WTC11 (cell line): Measurements from ENCODE around the gene GIMAP8. TPM values are rescaled to one million over a fixed set of nuclear protein-coding genes. Genes with fewer than 3 reads are reported as not detected.

Source experiments
- ATAC-seq: fragments of 200-7000 bp; cut with Tn5 transposase; 2 replicates; pipeline ENCODE4 v1.10.0; 2021; ENCODE audit warnings: mild to moderate bottlenecking, moderate library complexity
- CTCF ChIA-PET: fragments of 300-600 bp; sonication (Branson Sonifier 250); formaldehyde crosslinking; loops from one replicate; lab custom pipeline; 2021; ENCODE audit warnings: antibody characterized with exemption; lab: Charles Lee
- POLR2A ChIA-PET: fragments of 350-600 bp; sonication (Branson Sonifier 250); formaldehyde crosslinking; loops from one replicate; lab custom pipeline; 2021; ENCODE audit warnings: antibody characterized with exemption; lab: Charles Lee
- DNase-seq: peaks from one replicate; pipeline ENCODE4 v3.0.0; 2021; ENCODE audit warnings: low spot score
- H3K27ac Mint-ChIP-seq: 2 replicates; pipeline ENCODE4 v1.8.0; 2021; ENCODE audit warnings: mixed read lengths
- H3K27me3 Mint-ChIP-seq: 2 replicates; pipeline ENCODE4 v1.8.0; 2021; ENCODE audit warnings: low read depth, mild to moderate bottlenecking, moderate library complexity, mixed read lengths
- H3K36me3 Mint-ChIP-seq: 2 replicates; pipeline ENCODE4 v1.8.0; 2021; ENCODE audit warnings: mixed read lengths
- H3K4me1 Mint-ChIP-seq: 2 replicates; pipeline ENCODE4 v1.8.0; 2022; ENCODE audit warnings: mixed read lengths
- H3K4me3 Mint-ChIP-seq: 2 replicates; pipeline ENCODE4 v1.8.0; 2021; ENCODE audit warnings: mild to moderate bottlenecking, moderate library complexity, mixed read lengths
- H3K9me3 Mint-ChIP-seq: 2 replicates; pipeline ENCODE4 v1.8.0; 2021; ENCODE audit warnings: mixed read lengths
- ATF1 ChIP-seq: sonication (generic); formaldehyde crosslinking; IDR thresholded peaks from 2 replicates; pipeline ENCODE4 v1.8.1; 2023; ENCODE audit warnings: mild to moderate bottlenecking, moderate library complexity, missing genetic modification reagents
- ATF3 ChIP-seq: sonication (generic); formaldehyde crosslinking; conservative IDR thresholded peaks from 2 replicates; pipeline ENCODE4 v1.8.1; 2022; ENCODE audit warnings: mild to moderate bottlenecking, missing genetic modification reagents
- CREB1 ChIP-seq: sonication (generic); formaldehyde crosslinking; IDR thresholded peaks from 2 replicates; pipeline ENCODE4 v1.8.0; 2023; ENCODE audit warnings: mild to moderate bottlenecking, missing genetic modification reagents
- CREM ChIP-seq: sonication (generic); formaldehyde crosslinking; IDR thresholded peaks from 2 replicates; pipeline ENCODE4 v1.8.1; 2022; ENCODE audit warnings: mild to moderate bottlenecking, missing genetic modification reagents, moderate library complexity
- E2F5 ChIP-seq: sonication (generic); formaldehyde crosslinking; IDR thresholded peaks from 2 replicates; pipeline ENCODE4 v1.8.1; 2022; ENCODE audit warnings: mild to moderate bottlenecking, moderate library complexity, missing genetic modification reagents
- EMX1 ChIP-seq: fragments of 250-450 bp; sonication (Bioruptor Pico); IDR thresholded peaks from 2 replicates; pipeline ENCODE4 v1.8.0; 2021; ENCODE audit warnings: mild to moderate bottlenecking
- ETV6 ChIP-seq: sonication (generic); formaldehyde crosslinking; IDR thresholded peaks from 2 replicates; pipeline ENCODE4 v1.8.1; 2022; ENCODE audit warnings: mild to moderate bottlenecking, missing genetic modification reagents
- FOXP1 ChIP-seq: sonication (generic); formaldehyde crosslinking; IDR thresholded peaks from 2 replicates; pipeline ENCODE4 v1.8.0; 2022; ENCODE audit warnings: missing genetic modification reagents, mild to moderate bottlenecking, moderate library complexity, borderline replicate concordance
- MLX ChIP-seq: sonication (generic); formaldehyde crosslinking; IDR thresholded peaks from 2 replicates; pipeline ENCODE4 v1.8.1; 2023; ENCODE audit warnings: mild to moderate bottlenecking, missing genetic modification reagents, moderate library complexity
- MXD4 ChIP-seq: fragments of 250-450 bp; sonication (Bioruptor Pico); IDR thresholded peaks from 2 replicates; pipeline ENCODE4 v1.8.0; 2021; ENCODE audit warnings: mild to moderate bottlenecking, moderate library complexity, borderline replicate concordance
- STAT6 ChIP-seq: sonication (generic); formaldehyde crosslinking; conservative IDR thresholded peaks from 2 replicates; pipeline ENCODE4 v1.8.1; 2023; ENCODE audit warnings: mild to moderate bottlenecking, low read depth, missing genetic modification reagents, moderate library complexity
- ZNF232 ChIP-seq: sonication (generic); formaldehyde crosslinking; IDR thresholded peaks from 2 replicates; pipeline ENCODE4 v1.8.0; 2022; ENCODE audit warnings: mild to moderate bottlenecking, missing genetic modification reagents
- ZNF317 ChIP-seq: sonication (generic); formaldehyde crosslinking; IDR thresholded peaks from 2 replicates; pipeline ENCODE4 v1.8.1; 2023; ENCODE audit warnings: low read depth, mild to moderate bottlenecking, moderate library complexity, missing genetic modification reagents, borderline replicate concordance
- ZNF396 ChIP-seq: fragments of 250-450 bp; sonication (Bioruptor Pico); IDR thresholded peaks from 2 replicates; pipeline ENCODE4 v1.8.0; 2021; ENCODE audit warnings: mild to moderate bottlenecking, moderate library complexity, borderline replicate concordance
- ZNF423 ChIP-seq: fragments of 250-450 bp; sonication (Bioruptor Pico); IDR thresholded peaks from 2 replicates; pipeline ENCODE4 v2.1.2; 2022; ENCODE audit warnings: mild to moderate bottlenecking, moderate library complexity
- ZNF512 ChIP-seq: sonication (generic); formaldehyde crosslinking; IDR thresholded peaks from 2 replicates; pipeline ENCODE4 v1.8.1; 2022; ENCODE audit warnings: missing genetic modification reagents, borderline replicate concordance
- ZNF671 ChIP-seq: fragments of 250-450 bp; sonication (Bioruptor Pico); IDR thresholded peaks from 2 replicates; pipeline ENCODE4 v1.8.0; 2021; ENCODE audit warnings: mild to moderate bottlenecking
- total RNA-seq: library from RNA; stranded (reverse); gene quantifications from 3 replicates; pipeline ENCODE4 v1.2.3, GENCODE V29; 2021
- TF ChIP-seq, protein P1 (sequence below): sonication (generic); formaldehyde crosslinking; IDR thresholded peaks from 2 replicates; pipeline ENCODE4 v1.8.1; 2022; ENCODE audit warnings: low read depth, missing genetic modification reagents, borderline replicate concordance
- TF ChIP-seq, protein P2 (sequence below): fragments of 250-450 bp; sonication (Bioruptor Pico); IDR thresholded peaks from 2 replicates; pipeline ENCODE4 v2.1.2; 2022; ENCODE audit warnings: mild to moderate bottlenecking, moderate library complexity
- TF ChIP-seq, protein P3 (sequence below): sonication (generic); formaldehyde crosslinking; IDR thresholded peaks from 2 replicates; pipeline ENCODE4 v1.8.0; 2022; ENCODE audit warnings: mild to moderate bottlenecking, missing genetic modification reagents
- TF ChIP-seq, protein P4 (sequence below): sonication (generic); formaldehyde crosslinking; IDR thresholded peaks from 2 replicates; pipeline ENCODE4 v1.8.1; 2023; ENCODE audit warnings: mild to moderate bottlenecking, missing genetic modification reagents

GIMAP8 gene
- total RNA-seq, 1 experiment from 2014 or later: 0.09 TPM

DNA sequence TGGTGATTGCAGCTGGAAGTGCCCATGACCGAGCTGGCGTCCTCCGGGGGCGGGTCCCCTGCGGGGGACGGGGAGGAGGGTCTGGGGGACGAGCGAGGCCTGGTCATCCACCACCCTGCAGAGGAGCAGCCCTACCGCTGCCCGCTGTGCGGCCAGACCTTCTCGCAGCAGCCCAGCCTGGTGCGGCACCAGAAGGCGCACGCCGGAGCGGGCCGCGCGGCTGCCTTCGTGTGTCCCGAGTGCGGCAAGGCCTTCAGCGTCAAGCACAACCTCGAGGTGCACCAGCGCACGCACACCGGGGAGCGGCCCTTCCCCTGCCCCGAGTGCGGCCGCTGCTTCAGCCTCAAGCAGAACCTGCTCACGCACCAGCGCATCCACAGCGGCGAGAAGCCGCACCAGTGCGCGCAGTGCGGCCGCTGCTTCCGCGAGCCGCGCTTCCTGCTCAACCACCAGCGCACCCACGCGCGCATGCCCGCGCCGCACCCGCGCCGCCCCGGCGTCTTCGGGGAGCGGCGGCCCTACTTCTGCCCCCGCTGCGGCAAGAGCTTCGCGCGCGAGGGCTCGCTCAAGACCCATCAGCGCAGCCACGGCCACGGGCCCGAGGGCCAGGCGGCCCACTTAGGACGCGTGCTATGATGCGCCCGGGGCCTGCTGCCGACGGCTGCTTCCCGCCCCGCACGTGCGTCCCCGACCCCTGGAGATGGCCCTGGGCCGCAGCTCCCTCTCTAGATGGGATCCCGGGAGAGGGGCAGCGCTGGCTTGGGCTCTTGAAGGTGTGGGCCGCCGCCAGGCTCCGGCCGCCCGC is 42.6 kb upstream of the GIMAP8 start:
- TF ChIP-seq ZNF423 (CRISPR knock-in tag): no peak
- no peak for TF ChIP-seq ETV6 (CRISPR knock-in tag)
- TF ChIP-seq FOXP1 (CRISPR knock-in tag): no peak
- TF ChIP-seq MXD4 (CRISPR knock-in tag): no peak
- no peak for TF ChIP-seq ZNF317
- no peak for TF ChIP-seq STAT6 (CRISPR knock-in tag)
- no peak for TF ChIP-seq ZNF396 (CRISPR knock-in tag)
- TF ChIP-seq, protein P1, sequence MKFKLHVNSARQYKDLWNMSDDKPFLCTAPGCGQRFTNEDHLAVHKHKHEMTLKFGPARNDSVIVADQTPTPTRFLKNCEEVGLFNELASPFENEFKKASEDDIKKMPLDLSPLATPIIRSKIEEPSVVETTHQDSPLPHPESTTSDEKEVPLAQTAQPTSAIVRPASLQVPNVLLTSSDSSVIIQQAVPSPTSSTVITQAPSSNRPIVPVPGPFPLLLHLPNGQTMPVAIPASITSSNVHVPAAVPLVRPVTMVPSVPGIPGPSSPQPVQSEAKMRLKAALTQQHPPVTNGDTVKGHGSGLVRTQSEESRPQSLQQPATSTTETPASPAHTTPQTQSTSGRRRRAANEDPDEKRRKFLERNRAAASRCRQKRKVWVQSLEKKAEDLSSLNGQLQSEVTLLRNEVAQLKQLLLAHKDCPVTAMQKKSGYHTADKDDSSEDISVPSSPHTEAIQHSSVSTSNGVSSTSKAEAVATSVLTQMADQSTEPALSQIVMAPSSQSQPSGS (CRISPR knock-in tag): no peak
- TF ChIP-seq ATF1: no peak
- no peak for TF ChIP-seq ZNF512
- no peak for TF ChIP-seq E2F5 (CRISPR knock-in tag)
- no peak for TF ChIP-seq ZNF232 (CRISPR knock-in tag)
- no peak for TF ChIP-seq EMX1 (CRISPR knock-in tag)
- TF ChIP-seq ZNF671 (CRISPR knock-in tag): no peak
- ChIA-PET CTCF (interaction anchor here (1.2 to 3.1 kb wide), 4 partner anchors 10 to 39 kb away, joined by 4 to 9 read pairs (median 6); partner anchors contain the start of gene REPIN1), POLR2A (interaction anchor here (0.6 to 6.5 kb wide), 4 partner anchors 23 to 49 kb away, joined by 4 to 50 read pairs (median 10); partner anchors contain the start of gene REPIN1)
- Mint-ChIP-seq H3K27ac (no peak overlapping the region), H3K9me3 (no peaks in the 10 kb centered on the region), H3K36me3 (peaks cover 6% of the 10 kb centered on the region), H3K4me1 (peaks cover 37% of the 10 kb centered on the region), H3K27me3 (no peaks in the 10 kb centered on the region), H3K4me3 (no peak overlapping the region)
- DNase-seq (no peak), ATAC-seq (no peak)

GRCh38 chr7:150408393-150409299 is 41.8 kb upstream of the GIMAP8 start:
- POLR2A ChIA-PET: no interaction called here
- CTCF ChIA-PET: interaction anchor here (3.1 kb wide), 1 partner anchor 10 kb away, joined by 9 read pairs; no protein-coding TSS in a partner anchor
- Mint-ChIP-seq H3K9me3 (no peaks in the 10 kb centered on the region), H3K4me1 (peaks cover 28% of the 10 kb centered on the region), H3K27me3 (no peaks in the 10 kb centered on the region), H3K36me3 (peaks cover 6% of the 10 kb centered on the region), H3K4me3 (no peak overlapping the region), H3K27ac (no peak overlapping the region)
- DNase-seq (no peak), ATAC-seq (no peak)
- TF ChIP-seq, protein P2, sequence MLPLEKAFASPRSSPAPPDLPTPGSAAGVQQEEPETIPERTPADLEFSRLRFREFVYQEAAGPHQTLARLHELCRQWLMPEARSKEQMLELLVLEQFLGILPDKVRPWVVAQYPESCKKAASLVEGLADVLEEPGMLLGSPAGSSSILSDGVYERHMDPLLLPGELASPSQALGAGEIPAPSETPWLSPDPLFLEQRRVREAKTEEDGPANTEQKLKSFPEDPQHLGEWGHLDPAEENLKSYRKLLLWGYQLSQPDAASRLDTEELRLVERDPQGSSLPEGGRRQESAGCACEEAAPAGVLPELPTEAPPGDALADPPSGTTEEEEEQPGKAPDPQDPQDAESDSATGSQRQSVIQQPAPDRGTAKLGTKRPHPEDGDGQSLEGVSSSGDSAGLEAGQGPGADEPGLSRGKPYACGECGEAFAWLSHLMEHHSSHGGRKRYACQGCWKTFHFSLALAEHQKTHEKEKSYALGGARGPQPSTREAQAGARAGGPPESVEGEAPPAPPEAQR: no peak
- TF ChIP-seq, protein P3, sequence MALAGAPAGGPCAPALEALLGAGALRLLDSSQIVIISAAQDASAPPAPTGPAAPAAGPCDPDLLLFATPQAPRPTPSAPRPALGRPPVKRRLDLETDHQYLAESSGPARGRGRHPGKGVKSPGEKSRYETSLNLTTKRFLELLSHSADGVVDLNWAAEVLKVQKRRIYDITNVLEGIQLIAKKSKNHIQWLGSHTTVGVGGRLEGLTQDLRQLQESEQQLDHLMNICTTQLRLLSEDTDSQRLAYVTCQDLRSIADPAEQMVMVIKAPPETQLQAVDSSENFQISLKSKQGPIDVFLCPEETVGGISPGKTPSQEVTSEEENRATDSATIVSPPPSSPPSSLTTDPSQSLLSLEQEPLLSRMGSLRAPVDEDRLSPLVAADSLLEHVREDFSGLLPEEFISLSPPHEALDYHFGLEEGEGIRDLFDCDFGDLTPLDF (CRISPR knock-in tag): no peak
- TF ChIP-seq CREM (CRISPR knock-in tag) (no peak), CREB1 (CRISPR knock-in tag) (no peak), ATF3 (CRISPR knock-in tag) (no peak), MLX (CRISPR knock-in tag) (no peak)
- TF ChIP-seq, protein P4, sequence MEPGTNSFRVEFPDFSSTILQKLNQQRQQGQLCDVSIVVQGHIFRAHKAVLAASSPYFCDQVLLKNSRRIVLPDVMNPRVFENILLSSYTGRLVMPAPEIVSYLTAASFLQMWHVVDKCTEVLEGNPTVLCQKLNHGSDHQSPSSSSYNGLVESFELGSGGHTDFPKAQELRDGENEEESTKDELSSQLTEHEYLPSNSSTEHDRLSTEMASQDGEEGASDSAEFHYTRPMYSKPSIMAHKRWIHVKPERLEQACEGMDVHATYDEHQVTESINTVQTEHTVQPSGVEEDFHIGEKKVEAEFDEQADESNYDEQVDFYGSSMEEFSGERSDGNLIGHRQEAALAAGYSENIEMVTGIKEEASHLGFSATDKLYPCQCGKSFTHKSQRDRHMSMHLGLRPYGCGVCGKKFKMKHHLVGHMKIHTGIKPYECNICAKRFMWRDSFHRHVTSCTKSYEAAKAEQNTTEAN: no peak
